ENCODE data around the gene FASN.

FASN gene

DNA sequence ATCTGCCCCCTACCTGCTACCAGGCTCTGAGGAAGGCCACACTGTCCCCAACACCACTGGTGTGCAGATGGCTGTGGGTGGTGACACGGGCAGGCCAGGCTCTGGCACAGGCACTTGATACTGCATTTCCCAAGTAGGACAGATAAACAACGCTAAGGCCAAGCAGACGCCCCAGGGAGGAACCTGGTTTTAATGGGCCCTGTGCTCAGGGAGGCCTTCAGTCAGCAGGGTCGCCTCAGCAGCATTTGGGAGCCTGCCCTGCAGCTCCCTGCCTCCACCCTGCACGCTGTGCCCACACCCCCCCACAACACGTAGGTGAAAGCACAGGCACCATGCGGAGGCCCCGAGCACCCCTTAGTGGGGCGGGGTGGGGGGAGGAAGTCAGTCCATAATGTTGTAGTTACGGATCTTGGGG lies 3.3 kb upstream of the FASN start:
- no peak for DNase-seq

DNA sequence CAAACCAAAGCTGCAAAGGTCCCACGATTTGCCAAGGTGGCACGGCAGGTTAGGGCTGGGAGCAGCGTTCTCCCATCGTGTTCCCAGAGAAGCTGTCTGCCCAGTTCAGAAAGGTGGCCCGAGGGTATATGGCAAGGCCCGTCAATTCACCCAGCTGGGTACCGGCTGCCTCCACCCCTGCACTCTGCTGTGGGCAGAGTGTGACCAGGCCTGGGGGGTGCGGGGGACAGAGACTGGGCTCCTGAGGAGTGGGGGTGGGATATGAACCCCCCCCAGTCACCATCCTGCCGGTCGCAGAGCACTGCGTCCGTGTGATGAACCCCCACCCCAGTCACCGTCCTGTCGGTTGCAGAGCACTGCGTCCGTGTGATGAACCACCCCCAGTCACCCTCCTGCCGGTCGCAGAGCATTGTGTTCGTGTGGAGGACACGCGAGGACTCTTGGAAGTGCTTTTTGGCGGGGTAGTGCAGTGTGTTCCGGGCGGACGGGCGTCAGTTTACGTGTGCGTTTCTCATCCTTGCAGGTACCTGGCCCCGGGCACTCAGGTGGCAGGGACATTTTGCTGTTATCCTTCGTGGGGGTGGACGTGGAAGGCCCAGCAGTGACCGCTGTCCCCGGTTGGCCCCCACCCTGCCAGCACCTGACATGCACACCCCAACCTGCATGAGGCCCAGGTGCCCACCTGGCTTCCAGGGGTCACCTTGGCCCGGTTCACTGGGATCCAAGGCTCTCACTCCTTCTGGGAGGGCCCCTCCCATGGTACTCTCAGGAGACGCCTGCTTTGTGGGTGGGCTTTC lies 2.7 kb upstream of the FASN start:
- no peak for DNase-seq

DNA sequence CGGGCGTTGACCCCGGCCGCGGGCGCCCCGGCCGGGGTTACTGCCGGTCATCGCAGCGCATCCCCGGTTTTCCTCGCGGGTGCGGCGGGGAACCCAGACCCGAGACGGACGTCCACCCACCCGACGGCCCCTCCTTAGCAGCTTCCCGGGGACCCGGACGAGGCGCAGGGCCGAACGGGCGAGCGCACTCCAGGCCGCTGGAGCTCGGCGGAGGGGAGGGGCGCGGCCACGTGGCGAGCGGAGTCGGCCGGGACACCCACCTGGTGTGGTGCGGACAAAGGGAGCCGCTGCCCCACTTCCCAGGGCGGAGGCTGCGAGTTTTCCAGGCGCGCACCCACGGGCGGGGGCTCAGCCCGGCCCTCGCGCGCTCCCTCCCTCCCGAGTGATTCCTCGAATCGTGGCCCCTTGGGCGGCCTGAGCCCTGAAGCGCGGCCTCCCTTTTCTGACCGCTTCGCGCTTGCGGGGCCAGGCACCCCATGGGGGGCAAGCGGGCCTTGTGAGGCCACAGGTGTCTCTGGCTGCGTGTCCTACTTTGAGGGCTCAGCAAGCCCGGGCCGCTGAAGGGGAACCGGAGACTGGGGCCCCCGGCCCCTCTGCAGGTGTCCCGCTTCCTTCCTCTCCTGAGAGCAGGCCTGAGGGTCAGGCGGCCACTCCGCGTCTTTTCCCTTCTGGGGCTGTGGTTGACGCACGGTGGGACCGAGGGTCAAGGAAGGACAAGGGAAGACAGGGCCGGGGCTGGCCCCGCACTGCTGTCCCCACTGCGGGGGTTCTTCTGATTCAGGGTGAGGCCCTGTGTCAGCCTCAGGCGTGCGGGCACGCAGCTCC lies 1.1 kb upstream of the FASN start:
- no peak for DNase-seq

DNA sequence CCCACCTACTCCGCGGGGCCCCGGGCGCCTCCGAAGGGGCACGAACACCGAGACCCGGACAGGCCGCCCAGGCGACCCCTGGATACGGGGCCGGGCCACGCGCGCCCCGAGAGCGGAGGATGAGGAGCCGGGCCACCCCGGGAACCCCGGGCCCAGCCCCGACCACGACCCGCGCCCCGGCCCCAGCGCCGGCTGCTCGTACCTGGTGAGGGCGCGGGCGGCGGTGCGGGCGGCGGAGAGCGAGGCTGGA lies 192 bp downstream of the FASN start:
- DNase-seq = no peak

DNA sequence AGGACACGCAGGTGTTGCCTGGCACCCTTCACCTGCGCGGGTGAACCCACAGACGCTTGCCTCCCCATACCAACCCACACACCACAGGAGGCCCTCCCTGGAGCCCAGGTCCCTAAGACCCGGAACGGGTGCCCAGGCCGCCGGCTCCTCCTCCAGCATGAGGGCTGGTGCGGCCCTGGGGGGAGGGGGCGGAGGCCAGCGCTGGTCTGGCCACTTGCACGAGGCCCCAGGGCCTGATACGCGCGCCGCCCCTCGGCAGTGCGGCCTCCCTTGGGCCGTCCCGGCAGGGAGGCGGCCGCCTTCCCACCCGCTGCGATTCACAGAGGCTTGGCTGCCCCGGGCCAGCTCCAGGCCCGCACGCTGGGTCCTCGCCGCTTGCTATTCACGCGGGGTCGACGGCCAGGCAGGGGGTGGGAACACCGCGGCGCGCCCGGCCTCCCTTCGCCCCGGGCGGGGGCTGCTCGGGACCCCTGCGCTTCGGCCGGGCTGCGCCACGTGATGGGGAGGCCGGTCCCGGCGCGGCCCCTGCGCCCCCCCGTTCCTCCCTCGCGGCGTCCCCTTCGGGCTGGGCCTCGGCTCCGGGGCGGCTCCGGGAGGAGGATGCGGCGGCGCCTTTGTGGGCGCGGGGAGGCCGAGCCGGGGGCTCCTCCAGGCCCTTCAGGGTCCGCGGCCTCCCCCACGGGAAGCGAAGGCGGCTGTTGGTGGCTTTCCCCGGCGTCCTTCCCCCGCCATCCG lies 685 bp downstream of the FASN start:
- peak; percentile 39 for DNase-seq

DNA sequence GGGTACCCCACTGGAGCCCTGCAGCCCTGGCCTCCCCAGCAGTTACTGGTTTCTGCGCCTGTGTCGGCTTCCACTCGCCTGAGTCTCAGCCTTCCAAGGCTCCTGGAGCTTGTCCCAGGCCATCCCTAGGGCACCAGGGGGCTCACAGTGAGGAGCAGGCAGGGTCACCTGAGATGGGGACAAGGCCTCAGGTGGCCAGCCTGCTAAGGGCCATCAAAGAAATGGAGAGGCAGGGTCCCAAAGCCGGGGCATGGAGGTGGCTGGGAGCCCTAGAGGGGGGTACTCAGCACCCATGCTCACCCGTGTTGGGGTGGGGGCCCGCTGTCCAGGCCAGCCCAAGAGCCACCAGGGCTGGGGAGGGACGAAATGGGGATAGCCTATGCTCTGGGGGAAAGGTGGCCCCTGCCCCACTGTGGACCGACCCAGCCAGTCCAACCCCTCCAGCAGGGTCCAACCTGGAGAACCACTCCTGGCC lies 1.3 kb downstream of the FASN start:
- no peak for DNase-seq

DNA sequence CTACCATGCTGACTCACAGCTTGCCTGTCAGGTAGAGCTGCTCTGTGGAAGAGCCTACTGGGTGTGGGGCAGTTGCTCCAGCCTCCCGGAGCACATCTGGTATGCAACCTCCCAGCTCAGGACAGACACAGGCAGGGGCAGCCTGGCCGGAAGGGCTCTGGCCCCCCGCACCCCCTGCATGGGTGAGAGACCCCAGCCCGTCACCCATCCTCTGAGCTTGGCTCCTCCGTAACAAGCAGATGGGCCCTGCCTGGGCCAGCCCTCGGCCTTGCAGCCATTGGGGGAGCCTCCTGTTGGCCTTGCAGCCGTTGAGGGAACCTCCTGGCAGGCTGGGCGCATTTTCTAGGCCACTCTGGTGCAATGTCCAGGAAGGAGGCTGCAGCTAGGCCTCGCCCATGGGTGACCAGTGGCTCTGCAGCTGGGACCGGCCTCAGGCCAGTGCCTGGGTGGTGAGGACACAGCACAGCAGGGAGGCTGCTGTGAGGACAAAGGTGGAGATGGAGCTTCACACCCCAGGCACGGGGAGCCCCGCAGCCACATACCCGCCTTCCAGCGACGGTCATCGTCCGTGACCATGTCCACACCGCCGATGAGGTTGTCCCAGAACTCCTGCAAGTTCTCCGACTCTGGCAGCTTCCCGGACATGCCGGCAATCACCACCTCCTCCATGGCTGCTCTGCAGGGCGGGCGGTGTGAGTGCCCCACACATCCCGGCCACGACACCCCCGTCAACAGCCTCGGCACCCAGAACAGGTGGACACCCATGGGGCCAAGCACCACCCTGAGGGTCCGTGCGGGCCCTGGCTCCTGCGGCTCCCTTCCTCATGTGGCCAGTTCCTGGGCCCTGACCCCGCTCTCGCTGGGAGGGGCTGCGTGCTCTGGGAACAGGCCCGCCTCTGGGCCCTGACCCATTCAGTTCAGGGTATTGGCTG lies 2.0 kb downstream of the FASN start:
- DNase-seq = no peak

DNA sequence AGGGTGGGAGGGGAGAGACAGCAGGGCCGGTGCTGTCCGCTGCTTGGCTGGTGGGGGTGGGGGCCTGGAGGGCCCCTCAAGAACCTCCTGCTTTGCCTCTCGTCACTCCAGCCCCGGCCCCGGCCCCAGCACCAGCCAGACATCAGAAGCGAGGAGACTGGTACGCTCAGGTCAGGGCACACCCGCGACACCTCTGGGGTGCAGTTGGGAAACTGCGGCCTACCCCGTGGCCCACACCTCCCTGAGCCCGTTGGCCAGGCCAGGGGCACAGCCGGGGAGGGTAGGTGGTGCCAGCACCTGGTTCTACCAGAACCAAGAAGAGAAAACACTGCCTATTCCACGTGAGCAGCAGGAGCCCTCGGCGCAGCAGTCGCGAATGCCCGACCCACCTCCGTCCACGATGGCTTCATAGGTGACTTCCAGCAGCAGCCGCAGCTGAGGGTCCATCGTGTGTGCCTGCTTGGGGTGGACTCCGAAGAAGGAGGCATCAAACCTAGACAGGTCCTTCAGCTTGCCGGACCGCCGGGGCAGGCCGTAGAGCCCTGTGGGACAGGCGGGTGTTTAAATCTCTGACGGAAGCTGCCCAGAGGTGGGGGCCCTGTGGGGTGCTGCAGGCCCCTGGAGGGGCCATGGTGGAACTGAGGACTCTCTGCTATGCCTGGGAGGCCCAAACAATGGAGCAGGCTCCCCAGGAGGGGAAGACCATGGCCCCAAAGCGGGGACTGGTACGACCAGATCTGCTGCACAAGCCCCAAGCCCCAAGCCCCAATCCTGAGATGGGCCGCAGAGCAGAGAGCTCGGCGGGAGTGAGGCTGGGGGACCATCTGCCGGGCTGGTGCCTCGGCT lies 2.9 kb downstream of the FASN start:
- no peak for DNase-seq

DNA sequence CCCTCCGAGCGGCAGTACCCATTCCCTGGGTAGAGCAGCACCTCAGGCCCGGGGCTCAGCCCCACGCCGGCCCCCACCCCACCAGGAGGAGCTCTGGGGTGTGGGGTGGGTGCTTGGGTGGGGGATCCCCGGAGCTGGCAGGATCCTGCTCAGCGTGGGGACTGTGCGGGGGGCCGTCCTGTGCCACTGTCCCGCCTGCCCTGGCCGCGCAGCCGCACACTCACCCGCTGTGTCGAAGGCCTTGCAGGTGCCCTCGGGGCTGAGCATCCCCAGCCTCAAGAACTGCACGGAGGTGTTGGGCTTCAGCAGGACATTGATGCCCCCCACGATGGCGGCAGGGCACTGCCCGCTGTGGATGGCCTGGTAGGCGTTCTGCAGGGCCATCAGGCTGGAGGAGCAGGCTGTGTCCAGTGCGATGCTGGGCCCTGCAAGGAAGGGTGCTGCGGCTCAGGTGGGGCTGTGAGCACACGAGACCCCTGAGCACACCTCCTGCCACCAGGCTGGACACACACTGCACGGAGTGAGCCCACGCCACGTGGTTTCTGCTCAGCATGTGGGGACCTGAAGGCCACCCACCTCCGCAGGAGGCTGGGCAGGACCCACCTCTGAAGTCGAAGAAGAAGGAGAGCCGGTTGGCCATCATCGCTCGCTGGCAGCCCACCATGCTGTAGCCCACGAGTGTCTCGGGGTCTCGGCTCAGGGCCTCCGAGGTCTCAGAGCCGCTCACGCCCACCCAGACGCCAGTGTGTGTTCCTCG lies 4.9 kb downstream of the FASN start:
- DNase-seq = no peak

DNA sequence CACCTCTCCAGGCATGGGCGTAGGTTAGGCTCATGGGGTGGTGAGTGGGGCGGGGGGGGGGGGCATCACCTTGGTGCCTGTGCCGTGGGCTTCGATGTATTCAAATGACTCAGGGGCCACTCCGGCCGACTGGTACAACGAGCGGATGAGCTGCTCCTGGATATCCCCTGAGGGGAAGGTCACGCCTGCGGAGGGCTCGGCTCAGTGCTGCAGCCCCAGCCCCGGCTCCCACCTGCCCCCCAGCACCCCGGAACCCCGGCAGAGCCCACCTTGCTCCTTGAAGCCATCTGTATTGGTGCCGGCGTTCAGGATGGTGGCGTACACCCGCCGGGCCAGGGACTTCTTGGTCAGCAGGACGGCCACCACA lies 5.4 kb downstream of the FASN start:
- DNase-seq = no peak

DNA sequence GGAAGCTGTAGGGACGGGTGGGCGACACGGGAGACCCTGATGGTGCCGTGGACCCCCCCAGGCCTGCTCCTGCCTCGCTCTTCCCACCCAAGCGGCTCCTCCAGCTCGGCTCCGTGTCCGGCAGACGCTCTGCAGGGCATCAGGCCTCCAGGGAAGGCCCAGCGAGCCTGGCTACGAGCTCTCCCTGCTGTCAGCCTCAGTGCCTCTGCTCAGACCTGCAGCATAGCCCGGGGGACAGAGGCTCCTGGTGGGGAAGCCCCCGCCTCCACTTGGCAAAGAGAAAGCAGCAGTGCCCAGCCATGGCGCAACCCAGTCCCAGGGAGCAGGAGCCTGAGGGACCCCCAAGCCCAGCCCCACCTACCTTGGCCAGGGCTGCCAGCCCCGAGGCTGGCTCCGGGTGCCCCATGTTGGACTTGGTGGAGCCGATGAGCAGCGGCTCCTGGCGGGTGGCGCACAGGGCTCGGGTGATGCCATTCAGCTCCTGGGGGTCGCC lies 5.9 kb downstream of the FASN start:
- no peak for DNase-seq

DNA sequence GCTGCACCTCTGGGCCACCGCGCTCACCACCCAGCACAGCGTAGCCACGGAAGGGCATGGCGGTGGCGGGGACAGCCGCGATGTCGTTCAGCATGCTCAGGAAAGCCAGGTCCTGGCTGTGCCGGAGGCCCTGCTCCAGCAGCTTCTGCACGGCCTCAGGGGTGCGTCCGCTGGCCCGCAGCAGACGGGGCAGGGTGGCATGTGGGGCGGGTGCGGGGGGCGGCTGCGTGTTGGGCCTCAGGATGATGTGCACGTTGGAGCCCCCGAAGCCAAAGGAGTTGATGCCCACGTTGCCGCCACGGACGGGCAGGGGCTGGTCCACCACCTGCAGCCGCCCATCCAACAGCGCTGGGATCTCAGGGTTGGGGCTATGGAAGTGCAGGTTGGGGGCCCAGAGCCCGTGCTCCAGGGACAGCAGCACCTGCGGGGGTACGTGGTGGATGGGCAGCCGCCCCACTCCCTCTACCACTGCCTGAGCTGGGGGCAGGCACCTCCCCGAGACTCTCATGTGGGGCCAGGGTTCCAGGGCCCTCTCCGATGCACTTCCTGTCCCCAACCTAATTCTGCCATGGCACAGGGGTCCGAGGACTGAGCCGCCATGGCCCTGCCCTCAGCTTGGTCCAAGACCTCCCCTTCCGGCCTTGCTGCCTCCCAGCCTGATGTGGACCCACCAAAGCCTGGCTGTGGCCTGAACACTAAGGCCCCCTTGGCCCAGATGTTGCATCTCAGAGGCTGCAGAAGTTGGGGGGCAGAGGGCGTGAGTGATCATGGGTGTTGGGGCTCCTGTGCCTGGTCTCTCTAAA lies 6.6 kb downstream of the FASN start:
- no peak for DNase-seq

DNA sequence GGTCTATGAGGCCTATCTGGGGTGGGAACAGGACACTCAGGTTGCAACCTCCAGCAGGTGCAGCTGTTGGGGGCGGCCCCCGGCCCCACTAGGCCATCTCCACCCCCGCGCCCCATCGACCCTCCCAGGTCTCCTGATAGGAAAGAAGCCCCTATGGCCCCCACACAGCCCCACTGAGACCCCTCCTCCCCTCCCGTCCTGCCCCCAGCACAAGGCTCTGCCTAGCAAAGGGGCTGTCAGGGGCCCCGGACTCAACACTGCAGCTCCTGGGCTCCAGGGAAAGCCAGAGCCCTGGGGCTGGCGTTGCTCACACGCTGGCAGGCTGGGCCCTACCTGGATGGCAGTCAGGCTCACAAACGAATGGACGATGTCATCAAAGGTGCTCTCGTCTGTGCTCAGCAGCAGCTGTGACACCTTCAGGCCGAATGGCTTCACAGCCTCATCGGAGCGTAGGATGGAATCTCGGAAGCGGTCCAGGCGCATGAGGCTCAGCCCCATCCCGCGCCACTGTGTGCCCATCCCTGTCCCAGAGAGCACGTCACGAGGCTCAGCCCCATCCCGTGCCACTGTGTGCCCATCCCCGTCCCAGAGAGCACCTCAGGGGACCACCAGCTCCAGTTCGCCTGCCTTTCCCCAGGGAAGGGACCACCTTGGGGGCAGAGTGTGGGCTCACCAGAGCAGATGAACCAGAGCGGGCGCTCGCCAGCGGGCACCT lies 7.3 kb downstream of the FASN start:
- DNase-seq = no peak

DNA sequence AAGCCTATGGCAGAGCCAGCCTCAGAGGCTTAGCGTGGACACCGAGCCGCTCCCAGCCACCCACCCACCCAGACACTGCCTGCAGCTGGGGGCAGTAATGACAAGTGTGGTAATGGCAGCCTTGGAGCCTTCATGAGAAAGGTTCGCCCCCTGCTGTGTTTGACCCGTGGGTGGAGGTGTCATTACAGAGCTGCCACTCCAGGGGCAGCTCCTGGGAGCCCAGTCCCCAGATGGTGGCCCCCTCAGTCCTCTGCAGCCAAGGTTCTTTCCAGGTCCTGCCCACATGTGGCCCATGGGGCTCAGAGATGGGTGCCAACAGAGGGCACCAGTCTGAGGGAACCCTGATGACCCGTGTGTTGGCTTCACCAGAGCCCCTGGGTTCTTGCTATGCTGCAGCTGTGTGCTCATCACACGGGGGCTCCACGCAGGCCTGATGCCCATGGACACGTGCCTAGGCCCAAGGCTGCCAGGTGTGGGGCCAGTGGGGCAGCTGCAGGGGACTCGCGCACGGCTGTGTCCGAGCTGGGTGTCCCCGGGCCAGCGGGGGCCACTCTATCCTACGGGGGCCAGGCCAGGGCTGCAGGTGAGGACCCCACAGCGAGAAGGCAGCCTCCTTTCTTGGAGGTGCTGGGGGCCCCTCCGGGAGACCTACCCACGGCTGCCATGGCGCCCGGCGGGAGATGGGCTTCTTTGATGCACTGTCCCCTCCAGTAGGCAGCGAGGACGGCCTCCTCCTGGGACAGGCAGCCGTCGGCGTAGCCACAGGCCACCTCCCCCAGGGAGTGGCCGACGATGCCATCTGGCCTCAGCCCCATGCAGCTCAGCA lies 8.1 kb downstream of the FASN start:
- DNase-seq = no peak

DNA sequence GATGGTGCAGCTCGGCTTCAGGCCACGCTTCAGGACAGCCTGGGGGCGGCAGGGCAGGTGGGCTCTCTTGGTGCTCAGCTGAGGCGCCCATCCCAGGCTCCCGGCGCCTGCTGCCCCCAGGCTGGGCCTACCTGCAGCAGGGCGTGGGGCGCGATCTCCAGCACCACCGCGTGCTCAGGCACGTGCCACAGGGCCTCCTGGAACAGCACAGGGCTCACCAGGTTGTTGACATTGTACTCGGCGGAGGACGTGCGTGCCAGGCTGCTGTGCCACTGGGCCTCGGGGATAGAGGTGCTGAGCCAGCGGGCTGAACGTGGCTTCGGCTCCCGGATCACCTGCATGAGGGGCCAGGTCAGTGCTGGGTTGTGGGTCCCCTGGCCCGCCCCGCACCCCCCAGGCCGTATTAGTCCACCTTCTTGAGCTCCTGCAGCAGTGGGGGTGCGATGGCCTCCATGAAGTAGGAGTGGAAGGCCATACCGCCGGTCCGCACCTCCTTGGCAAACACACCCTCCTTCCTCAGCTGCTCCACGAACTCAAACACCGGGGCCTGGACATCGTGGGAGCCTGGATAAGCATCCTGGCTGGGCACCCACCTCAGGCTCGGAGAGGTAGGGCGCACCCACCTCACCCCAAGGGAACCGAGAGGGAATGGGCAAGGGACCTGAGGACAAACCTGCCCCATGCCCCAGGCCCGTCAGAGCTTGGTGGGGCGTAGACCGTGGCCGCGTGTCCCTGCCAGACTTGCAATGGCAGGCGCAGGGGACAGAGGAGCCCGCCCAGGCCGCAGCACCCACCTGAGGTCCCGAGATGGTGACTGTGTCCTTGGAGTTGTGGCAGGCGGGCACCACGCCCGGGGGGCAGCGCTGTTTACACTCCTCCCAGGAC lies 9.0 kb downstream of the FASN start:
- DNase-seq = no peak

DNA sequence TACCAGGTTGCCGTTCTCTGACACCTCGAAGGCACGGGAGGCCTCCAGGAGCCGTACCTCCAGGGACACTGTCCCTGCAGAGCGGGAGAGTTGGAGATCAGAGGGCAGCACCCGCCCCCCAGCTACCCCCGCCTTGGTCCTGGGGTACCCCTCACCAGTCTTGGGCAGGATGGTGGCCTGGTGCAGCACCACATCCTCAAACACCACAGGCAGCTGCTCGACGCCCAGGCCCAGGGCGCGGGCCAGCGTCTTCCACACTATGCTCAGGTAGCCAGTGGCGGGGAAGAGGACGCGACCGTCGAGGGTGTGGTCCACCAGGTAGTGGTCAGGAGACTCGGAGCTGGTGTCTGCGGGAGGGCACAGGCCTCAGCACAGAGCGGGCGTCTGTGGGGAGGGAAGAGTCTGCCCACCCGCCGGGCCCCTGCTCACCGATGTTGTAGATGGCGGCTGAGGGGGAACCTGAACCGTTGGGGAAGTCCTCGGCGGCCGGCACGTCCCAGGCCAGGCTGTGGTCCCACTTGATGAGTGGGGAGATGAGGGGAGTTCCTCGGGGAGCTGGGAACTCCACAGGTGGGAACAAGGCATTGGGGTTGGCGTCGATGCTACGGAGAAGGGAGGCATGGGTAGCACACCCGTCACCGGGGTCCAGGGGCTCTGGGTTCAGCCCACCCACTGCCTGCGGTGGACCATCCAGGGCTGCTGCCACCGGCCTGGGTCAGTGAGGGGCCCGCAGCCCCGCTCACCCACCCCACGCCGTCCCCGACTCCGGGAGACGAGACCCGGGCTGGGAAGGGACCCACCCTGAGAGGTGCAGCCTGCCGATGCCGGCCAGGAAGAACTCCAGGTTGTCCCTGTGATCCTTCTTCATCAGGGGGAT lies 9.8 kb downstream of the FASN start:
- no peak for DNase-seq

Measured in HCEC 1CT (cell line).